Small intestine (tissue), 7 donors: Measurements from ENCODE around the gene CTRL. TPM values are rescaled to one million over a fixed set of nuclear protein-coding genes. Genes with fewer than 3 reads are reported as not detected.

ENCODE experiments used
- DNase-seq, 2 donors: peaks; one replicate each; pipeline versions ENCODE4 v3.0.0 to v3.0.0-alpha.2; 2013
- FAIRE-seq: peaks from 2 replicates; lab custom pipeline; 2012; peaks lifted over from hg19 to GRCh38; lab: Jason Lieb, UNC
- H3K27ac ChIP-seq, 3 donors: one replicate each; pipeline ENCODE4 v1.5.1; 2013; ENCODE audit warnings: low read length in 2 of 3, mild to moderate bottlenecking in 2 of 3, control low read depth in 1 of 3, inconsistent platforms in 1 of 3, low read depth in 1 of 3, moderate library complexity in 1 of 3
- H3K27me3 ChIP-seq, 3 donors: one replicate each; pipeline ENCODE4 v1.6.1; 2013; ENCODE audit warnings: low read length in 3 of 3, inconsistent platforms in 1 of 3; ENCODE audit not compliant: control insufficient read depth in 3 of 3, insufficient read depth in 3 of 3
- H3K36me3 ChIP-seq, 3 donors: one replicate each; pipeline ENCODE4 v1.6.1; 2013; ENCODE audit warnings: low read length in 3 of 3, inconsistent platforms in 1 of 3, low read depth in 1 of 3, mild to moderate bottlenecking in 1 of 3, moderate library complexity in 1 of 3; ENCODE audit not compliant: control insufficient read depth in 3 of 3, insufficient read depth in 2 of 3
- H3K4me1 ChIP-seq, 3 donors: one replicate each; pipeline ENCODE4 v1.6.1; 2013; ENCODE audit warnings: low read length in 2 of 3, inconsistent platforms in 1 of 3, low read depth in 1 of 3, mild to moderate bottlenecking in 1 of 3, moderate library complexity in 1 of 3; ENCODE audit not compliant: control insufficient read depth in 3 of 3, insufficient read depth in 2 of 3
- H3K4me3 ChIP-seq, 3 donors: one replicate each; pipeline ENCODE4 v1.5.1; 2013; ENCODE audit warnings: low read length in 3 of 3, control low read depth in 1 of 3, inconsistent platforms in 1 of 3, low read depth in 1 of 3, mild to moderate bottlenecking in 1 of 3, moderate library complexity in 1 of 3
- H3K9me3 ChIP-seq, 2 donors: one replicate each; pipeline ENCODE4 v1.6.1; 2013; ENCODE audit warnings: low read depth in 1 of 2, low read length in 1 of 2; ENCODE audit not compliant: control insufficient read depth in 2 of 2, insufficient read depth in 1 of 2
- WGBS, 3 donors: extraction: QIAGEN DNeasy Blood & Tissue Kit; methylation state at CpG; one replicate each; pipeline ENCODE4 v1.1.7; 2013; 5-methylcytosine and 5-hydroxymethylcytosine counted together
- polyA plus RNA-seq, 4 donors: library from polyadenylated mRNA; stranded (reverse) in 3 of 4; unstranded in 1 of 4; fragments of 200-250 nt in 3 of 4; fragments of 120-200 nt in 1 of 4; gene quantifications; one replicate each; pipeline versions ENCODE4 v1.2.1 to v1.2.3, GENCODE V29; 2013
- donor health status: healthy with polysubstance abuse.
- donor health status: control.
- donor health status: control.
- donor health status: Bipolar disorder and iron deficiency.
- donor health status: healthy.

CTRL gene
- polyA plus RNA-seq, 4 donors = 0.81 to 6.7 (median 3.4) TPM

- Histone ChIP-seq H3K9me3 (no peaks in the 10 kb centered on the region), H3K36me3 (peaks cover 0 to 67% (median 2%) of the 10 kb centered on the region in 3 donors), H3K4me3 (peak overlapping the region; percentile 85 to 90 (median 86)), H3K27me3 (no peaks in the 10 kb centered on the region), H3K4me1 (peaks cover 5 to 19% (median 8%) of the 10 kb centered on the region in 3 donors), H3K27ac (peak overlapping the region; percentile 95 to 98 (median 96))
- WGBS, 3 donors = 3 to 4% (median 3%) methylated on average over 49 to 55 of the region's 55 CpGs
- peak; percentile 97 to 98 for DNase-seq
- no peak for FAIRE-seq
These were observed 3.9 kb upstream of the CTRL start for GRCh38 chr16:67935402-67936123.

- peaks cover 0 to 69% (median 2%) of the 10 kb centered on the region in 3 donors for H3K36me3 ChIP-seq
These were observed 3.4 kb upstream of the CTRL start for GRCh38 chr16:67935101-67935401.

GRCh38 chr16:67934306-67935100 is 2.8 kb upstream of the CTRL start:
- no peak for FAIRE-seq
- Histone ChIP-seq H3K4me1 (peaks cover 5 to 19% (median 8%) of the 10 kb centered on the region in 3 donors), H3K9me3 (no peaks in the 10 kb centered on the region), H3K27me3 (no peaks in the 10 kb centered on the region), H3K27ac (no peak overlapping the region), H3K36me3 (peaks cover 0 to 69% (median 2%) of the 10 kb centered on the region in 3 donors), H3K4me3 (peak overlapping the region in 1 of 3 donors; percentile 90)
- WGBS, 3 donors = 72 to 83% (median 75%) methylated on average over 13 of the region's 13 CpGs
- DNase-seq = no peak

More at GRCh38 chr16:67935101-67935401, 3.4 kb upstream of the CTRL start:
- DNase-seq = no peak
- Histone ChIP-seq H3K27ac (peak overlapping the region in 2 of 3 donors; percentile 9 to 95), H3K4me1 (peaks cover 5 to 19% (median 8%) of the 10 kb centered on the region in 3 donors), H3K4me3 (peak overlapping the region in 2 of 3 donors; percentile 85 to 90), H3K27me3 (no peaks in the 10 kb centered on the region), H3K9me3 (no peaks in the 10 kb centered on the region)
- 49 to 59% (median 59%) methylated on average over 13 of the region's 13 CpGs for WGBS, 3 donors
- no peak for FAIRE-seq

GRCh38 chr16:67933805-67934204 is 2.1 kb upstream of the CTRL start:
- no peaks in the 10 kb centered on the region for H3K27me3 ChIP-seq
- H3K9me3 ChIP-seq = no peaks in the 10 kb centered on the region
- DNase-seq = no peak
- no peak for FAIRE-seq
- H3K27ac ChIP-seq = no peak overlapping the region
- WGBS, 3 donors = 82 to 85% (median 84%) methylated on average over 7 of the region's 7 CpGs
- peaks cover 0 to 71% (median 2%) of the 10 kb centered on the region in 3 donors for H3K36me3 ChIP-seq
- no peak overlapping the region for H3K4me3 ChIP-seq
- peaks cover 5 to 19% (median 8%) of the 10 kb centered on the region in 3 donors for H3K4me1 ChIP-seq

GRCh38 chr16:67932462-67932840 is 789 bp upstream of the CTRL start:
- FAIRE-seq (no peak), DNase-seq (no peak)
- no peaks in the 10 kb centered on the region for H3K9me3 ChIP-seq
- H3K4me3 ChIP-seq = no peak overlapping the region
- peaks cover 5 to 17% (median 8%) of the 10 kb centered on the region in 3 donors for H3K4me1 ChIP-seq
- no peak overlapping the region for H3K27ac ChIP-seq
- no peaks in the 10 kb centered on the region for H3K27me3 ChIP-seq
- 85 to 93% (median 87%) methylated on average over 4 of the region's 4 CpGs for WGBS, 3 donors
- peaks cover 0 to 82% (median 2%) of the 10 kb centered on the region in 3 donors for H3K36me3 ChIP-seq

- H3K4me1 ChIP-seq = peaks cover 2 to 10% (median 4%) of the 10 kb centered on the region in 3 donors
- DNase-seq (no peak), FAIRE-seq (no peak)
- WGBS, 3 donors = 94 to 97% (median 95%) methylated on average over 14 to 17 of the region's 17 CpGs
- H3K27ac ChIP-seq = no peak overlapping the region
- no peaks in the 10 kb centered on the region for H3K9me3 ChIP-seq
- H3K36me3 ChIP-seq = peaks cover 0 to 93% (median 2%) of the 10 kb centered on the region in 3 donors
- no peaks in the 10 kb centered on the region for H3K27me3 ChIP-seq
- no peak overlapping the region for H3K4me3 ChIP-seq
These were observed 917 bp downstream of the CTRL start for GRCh38 chr16:67930678-67931211.

DNA sequence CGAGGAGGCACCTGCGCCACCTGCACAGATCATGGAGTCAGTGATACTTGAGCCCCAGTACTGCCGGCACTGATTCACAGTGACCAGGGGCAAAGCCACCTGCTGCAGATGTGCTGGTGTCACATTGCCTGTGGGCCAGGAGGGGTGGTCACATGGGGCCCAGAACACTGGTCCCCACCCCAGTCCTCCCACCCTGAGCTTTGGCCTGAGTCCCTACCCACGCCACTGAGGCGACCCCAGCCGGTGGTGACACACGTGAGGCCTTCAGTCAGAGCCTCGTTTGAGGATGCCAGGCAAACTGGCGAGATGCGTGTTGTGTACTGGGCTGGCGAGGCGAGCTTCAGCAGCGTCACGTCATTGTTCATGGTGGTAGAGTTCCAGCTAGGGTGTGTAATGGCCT is 1.5 kb downstream of the CTRL start:
- Histone ChIP-seq H3K27me3 (no peaks in the 10 kb centered on the region), H3K36me3 (peaks cover 0 to 95% (median 2%) of the 10 kb centered on the region in 3 donors), H3K4me3 (no peak overlapping the region), H3K9me3 (no peaks in the 10 kb centered on the region), H3K4me1 (peaks cover 2 to 6% (median 4%) of the 10 kb centered on the region in 3 donors), H3K27ac (no peak overlapping the region)
- DNase-seq (no peak), FAIRE-seq (no peak)
- 94% methylated on average over 14 of the region's 14 CpGs for WGBS, 3 donors
